Measurements from ENCODE around the gene METTL13.
A peak's percentile ranks its signal among the peaks of the same experiment; 100 is the strongest.

The METTL13 gene

GRCh38 chr1:171781176-171781875 is at the start of gene METTL13:
METTL13 (plus strand) TSS chr1:171781660; CDS start chr1:171781968, 308 bp downstream.
- peak; percentile 95 for DNase-seq (ENCODE audit: low read depth, low spot score)

- DNase-seq (ENCODE audit: low read depth, low spot score): no peak
These were observed 45.3 kb upstream of the METTL13 start for GRCh38 chr1:171736196-171736595.

- DNase-seq (ENCODE audit: low read depth, low spot score): no peak
These were observed 42.5 kb upstream of the METTL13 start for GRCh38 chr1:171738911-171739310.

- no peak for DNase-seq (ENCODE audit: low read depth, low spot score)
These were observed 41.8 kb upstream of the METTL13 start for GRCh38 chr1:171739656-171740055.

- DNase-seq (ENCODE audit: low read depth, low spot score): no peak
These were observed 41.0 kb upstream of the METTL13 start for GRCh38 chr1:171740356-171740863.

GRCh38 chr1:171740987-171741871 is 40.2 kb upstream of the METTL13 start:
- no peak for DNase-seq (ENCODE audit: low read depth, low spot score)

- DNase-seq (ENCODE audit: low read depth, low spot score): peak; percentile 70
These were observed 39.4 kb upstream of the METTL13 start, which contains the start of gene VAMP4 for GRCh38 chr1:171741872-171742576. VAMP4 (minus strand) TSS chr1:171742065; CDS start chr1:171738414, 3,651 bp downstream.

- no peak for DNase-seq (ENCODE audit: low read depth, low spot score)
These were observed 38.9 kb upstream of the METTL13 start for GRCh38 chr1:171742577-171742922.

GRCh38 chr1:171743081-171743870 is 38.2 kb upstream of the METTL13 start:
- no peak for DNase-seq (ENCODE audit: low read depth, low spot score)

- no peak for DNase-seq (ENCODE audit: low read depth, low spot score)
These were observed 36.5 kb upstream of the METTL13 start for GRCh38 chr1:171744986-171745385.

- no peak for DNase-seq (ENCODE audit: low read depth, low spot score)
These were observed 32.8 kb upstream of the METTL13 start for GRCh38 chr1:171748651-171749050.

GRCh38 chr1:171751221-171751620 is 30.2 kb upstream of the METTL13 start:
- no peak for DNase-seq (ENCODE audit: low read depth, low spot score)

GRCh38 chr1:171753182-171753581 is 28.3 kb upstream of the METTL13 start:
- DNase-seq (ENCODE audit: low read depth, low spot score): no peak

GRCh38 chr1:171753685-171754352 is 27.6 kb upstream of the METTL13 start:
- no peak for DNase-seq (ENCODE audit: low read depth, low spot score)

- no peak for DNase-seq (ENCODE audit: low read depth, low spot score)
These were observed 27.1 kb upstream of the METTL13 start for GRCh38 chr1:171754353-171754705.

- no peak for DNase-seq (ENCODE audit: low read depth, low spot score)
These were observed 26.5 kb upstream of the METTL13 start for GRCh38 chr1:171754971-171755370.

GRCh38 chr1:171756856-171757255 is 24.6 kb upstream of the METTL13 start:
- DNase-seq (ENCODE audit: low read depth, low spot score): no peak

GRCh38 chr1:171758011-171758410 is 23.4 kb upstream of the METTL13 start:
- DNase-seq (ENCODE audit: low read depth, low spot score): no peak

- DNase-seq (ENCODE audit: low read depth, low spot score): no peak
These were observed 19.3 kb upstream of the METTL13 start for GRCh38 chr1:171762143-171762563.

GRCh38 chr1:171763764-171764163 is 17.7 kb upstream of the METTL13 start:
- no peak for DNase-seq (ENCODE audit: low read depth, low spot score)

- DNase-seq (ENCODE audit: low read depth, low spot score): no peak
These were observed 12.3 kb upstream of the METTL13 start for GRCh38 chr1:171769171-171769570.
